HG02938 (cell line): ENCODE results near the gene EMILIN3.
A peak's percentile ranks its signal among the peaks of the same experiment; 100 is the strongest.

Source experiments
- ATAC-seq: cut with Tn5 transposase; IDR thresholded peaks from one replicate; pipeline ENCODE4 v1.9.1; 2021; ENCODE audit warnings: mild to moderate bottlenecking, moderate library complexity; ENCODE audit not compliant: unreplicated experiment

EMILIN3 gene

GRCh38 chr20:41347523-41348429, 18.8 kb downstream of the EMILIN3 start:
- no peak for ATAC-seq

GRCh38 chr20:41345729-41346067, 20.9 kb downstream of the EMILIN3 start:
- no peak for ATAC-seq

GRCh38 chr20:41344938-41345728, 21.5 kb downstream of the EMILIN3 start:
- ATAC-seq: no peak

GRCh38 chr20:41344477-41344876, 22.1 kb downstream of the EMILIN3 start:
- ATAC-seq: no peak

GRCh38 chr20:41342474-41343464, 23.8 kb downstream of the EMILIN3 start:
- ATAC-seq: no peak

- no peak for ATAC-seq
Observed at GRCh38 chr20:41340327-41341055, 26.1 kb downstream of the EMILIN3 start, which contains the start of gene LPIN3. TSS of gene LPIN3 (plus strand) at chr20:41340821. CDS start at chr20:41345804, 4,983 bp downstream.

GRCh38 chr20:41339957-41340326, 26.7 kb downstream of the EMILIN3 start:
- no peak for ATAC-seq

GRCh38 chr20:41336711-41337492, 29.7 kb downstream of the EMILIN3 start:
- ATAC-seq: no peak

GRCh38 chr20:41335591-41335990, 31.0 kb downstream of the EMILIN3 start:
- no peak for ATAC-seq

GRCh38 chr20:41334443-41335421, 31.9 kb downstream of the EMILIN3 start:
- no peak for ATAC-seq

GRCh38 chr20:41334036-41334435, 32.6 kb downstream of the EMILIN3 start:
- ATAC-seq: no peak

GRCh38 chr20:41331731-41332130, 34.9 kb downstream of the EMILIN3 start:
- no peak for ATAC-seq

- ATAC-seq: no peak
Observed at GRCh38 chr20:41330941-41331340, 35.7 kb downstream of the EMILIN3 start.

- ATAC-seq: no peak
Observed at GRCh38 chr20:41330343-41330720, 36.3 kb downstream of the EMILIN3 start.

- ATAC-seq: peak; percentile 54
Observed at GRCh38 chr20:41329435-41330342, 36.9 kb downstream of the EMILIN3 start.

GRCh38 chr20:41327178-41327577, 39.4 kb downstream of the EMILIN3 start:
- no peak for ATAC-seq

GRCh38 chr20:41320976-41321375, 45.6 kb downstream of the EMILIN3 start:
- no peak for ATAC-seq
